Activated CD4-positive, alpha-beta T cell treated with anti-CD3 and anti-CD28 coated beads, Interleukin-2, amount 50 U/mL, for 4 hours (primary cell): ENCODE data around the gene S100A14.
"Not testable (repeated sequence)": the region's sequence is repeated elsewhere in the genome, so short reads cannot be mapped to it uniquely, and the experiment has no call there.

Source experiments
- DNase-seq, 2 experiments: peaks; one replicate each; pipeline ENCODE4 v3.0.0-alpha.2; 2020

The S100A14 gene

GRCh38 chr1:153583976-153584375, 32.1 kb downstream of the S100A14 start:
- DNase-seq: no peak

- not testable (repeated sequence) for DNase-seq
Measured at GRCh38 chr1:153583514-153583913, 32.6 kb downstream of the S100A14 start.

- not testable (repeated sequence) for DNase-seq
Measured at GRCh38 chr1:153582836-153583235, 33.3 kb downstream of the S100A14 start.

GRCh38 chr1:153578936-153579335, 37.2 kb downstream of the S100A14 start:
- no peak for DNase-seq

GRCh38 chr1:153578490-153578889, 37.6 kb downstream of the S100A14 start:
- no peak for DNase-seq

GRCh38 chr1:153577624-153578051, 38.5 kb downstream of the S100A14 start:
- DNase-seq: no peak

- no peak for DNase-seq
Measured at GRCh38 chr1:153577138-153577537, 39.0 kb downstream of the S100A14 start.

GRCh38 chr1:153575497-153575896, 40.6 kb downstream of the S100A14 start:
- not testable (repeated sequence) for DNase-seq

- not testable (repeated sequence) for DNase-seq
Measured at GRCh38 chr1:153575081-153575491, 41.0 kb downstream of the S100A14 start.

- no peak for DNase-seq
Measured at GRCh38 chr1:153573351-153573750, 42.8 kb downstream of the S100A14 start.

- peak; percentile 31 to 32 for DNase-seq
Measured at GRCh38 chr1:153572569-153573015, 43.5 kb downstream of the S100A14 start.

GRCh38 chr1:153571706-153572105, 44.4 kb downstream of the S100A14 start:
- DNase-seq: no peak

- DNase-seq: no peak
Measured at GRCh38 chr1:153570874-153571273, 45.3 kb downstream of the S100A14 start.

GRCh38 chr1:153569465-153569864, 46.7 kb downstream of the S100A14 start:
- DNase-seq: no peak

GRCh38 chr1:153568367-153569099, 47.6 kb downstream of the S100A14 start:
- DNase-seq: peak; percentile 75 to 76

- DNase-seq: peak; percentile 13 to 32
Measured at GRCh38 chr1:153567621-153568366, 48.3 kb downstream of the S100A14 start.

GRCh38 chr1:153566414-153567371, 49.4 kb downstream of the S100A14 start:
- peak; percentile 87 to 90 for DNase-seq

- DNase-seq: peak; percentile 31 to 41
Measured at GRCh38 chr1:153565529-153566374, 50.4 kb downstream of the S100A14 start, which contains the start of gene S100A2. S100A2 (minus strand) TSS chr1:153565844; CDS start chr1:153563877, 1,967 bp downstream.
